ENCODE measurements around the gene EXOC6. TPM values are rescaled to one million over a fixed set of nuclear protein-coding genes. Genes with fewer than 3 reads are reported as not detected.

EXOC6 gene
- total RNA-seq, 1 experiment from 2014 or later = 17.0 TPM

GRCh38 chr10:93063977-93064660 lies 215.8 kb downstream of the EXOC6 start:
- ChIA-PET CTCF (interaction anchor here (0.6 to 0.8 kb wide), 2 partner anchors 58 to 179 kb away, joined by 3 read pairs; no protein-coding TSS in a partner anchor), POLR2A (interaction anchor here (0.5 to 0.6 kb wide), 3 partner anchors 10 to 924 kb away, joined by 3 to 6 read pairs (median 4); partner anchors contain the start of gene CYP26A1)
- Histone ChIP-seq H3K27me3 (ENCODE audit: control insufficient read depth, insufficient read depth, low read length) (peaks cover 26% of the 10 kb centered on the region), H3K4me3 (ENCODE audit: low read depth in 2 of 2, low read length in 2 of 2) (no peak overlapping the region), H3K27ac (ENCODE audit: low read length) (no peak overlapping the region), H3K4me1 (ENCODE audit: control insufficient read depth, insufficient read depth, low read length) (peaks cover 9% of the 10 kb centered on the region; the same call in 1 of the 2 replicates), H3K36me3 (ENCODE audit: control insufficient read depth, insufficient read depth, low read length) (no peaks in the 10 kb centered on the region), H3K9me3 (ENCODE audit: control insufficient read depth, insufficient read depth, low read depth, low read length) (no peaks in the 10 kb centered on the region)
- ATAC-seq (no peak), DNase-seq (ENCODE audit: low read depth, low spot score) (no peak)
- BruUV-seq (replicated peaks) = no TSS peak
- TF ChIP-seq CTCF (IDR thresholded peaks at IDR 0.05) (no peak), POLR2AphosphoS5 (IDR thresholded peaks at IDR 0.05; ENCODE audit: low read depth, low read length) (no peak), TCF7L2 (IDR thresholded peaks at IDR 0.05; ENCODE audit: low read depth, low read length) (no peak), SIN3A (IDR thresholded peaks at IDR 0.05; ENCODE audit: borderline replicate concordance, insufficient read depth, low read depth, low read length) (no peak), REST (IDR thresholded peaks at IDR 0.05; ENCODE audit: insufficient read depth in 1 of 2, low read depth in 2 of 2, low read length in 1 of 2) (no peak)
- in situ Hi-C loops (cut with HindIII; ENCODE audit: low pct_unique_long_range_greater_than_20kb, low sequenced_read_pairs) (no loop called here), intact Hi-C loops (cut with micrococcal nuclease; ENCODE audit: unreplicated experiment) (no loop called here)

- no TSS peak for BruUV-seq (replicated peaks)
- no peak overlapping the region for H3K27ac ChIP-seq (ENCODE audit: low read length)
- TF ChIP-seq SIN3A (IDR thresholded peaks at IDR 0.05; ENCODE audit: borderline replicate concordance, insufficient read depth, low read depth, low read length) = no peak
- TF ChIP-seq POLR2AphosphoS5 (IDR thresholded peaks at IDR 0.05; ENCODE audit: low read depth, low read length) = no peak
- no peak for TF ChIP-seq REST (IDR thresholded peaks at IDR 0.05; ENCODE audit: insufficient read depth in 1 of 2, low read depth in 2 of 2, low read length in 1 of 2)
- no peak for TF ChIP-seq CTCF (IDR thresholded peaks at IDR 0.05)
- TF ChIP-seq TCF7L2 (IDR thresholded peaks at IDR 0.05; ENCODE audit: low read depth, low read length) = no peak
- in situ Hi-C loops (cut with HindIII; ENCODE audit: low pct_unique_long_range_greater_than_20kb, low sequenced_read_pairs) = no loop called here
- peaks cover 9% of the 10 kb centered on the region; the same call in 1 of the 2 replicates for H3K4me1 ChIP-seq (ENCODE audit: control insufficient read depth, insufficient read depth, low read length)
- intact Hi-C loops (cut with micrococcal nuclease; ENCODE audit: unreplicated experiment) = no loop called here
- H3K36me3 ChIP-seq (ENCODE audit: control insufficient read depth, insufficient read depth, low read length) = no peaks in the 10 kb centered on the region
- CTCF ChIA-PET = interaction anchor here (0.7 to 0.8 kb wide), 2 partner anchors 25 to 59 kb away, joined by 3 to 4 read pairs; no protein-coding TSS in a partner anchor
- H3K4me3 ChIP-seq (ENCODE audit: low read depth in 2 of 2, low read length in 2 of 2) = no peak overlapping the region
- H3K27me3 ChIP-seq (ENCODE audit: control insufficient read depth, insufficient read depth, low read length) = peaks cover 26% of the 10 kb centered on the region
- H3K9me3 ChIP-seq (ENCODE audit: control insufficient read depth, insufficient read depth, low read depth, low read length) = no peaks in the 10 kb centered on the region
- ATAC-seq (no peak), DNase-seq (ENCODE audit: low read depth, low spot score) (no peak)
- POLR2A ChIA-PET = interaction anchor here (0.6 to 0.7 kb wide), 2 partner anchors 134 to 925 kb away, joined by 3 to 6 read pairs; no protein-coding TSS in a partner anchor
Observed at GRCh38 chr10:93064874-93065660, 216.7 kb downstream of the EXOC6 start.
